Chondrocyte (in vitro differentiated cells): Measurements from ENCODE around the gene VARS2. TPM values are rescaled to one million over a fixed set of nuclear protein-coding genes. Genes with fewer than 3 reads are reported as not detected.

Experiments
- DNase-seq: peaks from one replicate; pipeline ENCODE4 v3.0.0; 2021; ENCODE audit warnings: mixed read lengths, low spot score
- H3K27ac Mint-ChIP-seq: one replicate; pipeline ENCODE4 v1.8.0; 2021; ENCODE audit warnings: mild to moderate bottlenecking, moderate library complexity, mixed read lengths; ENCODE audit not compliant: unreplicated experiment
- H3K27me3 Mint-ChIP-seq: 2 replicates; pipeline ENCODE4 v1.8.0; 2021; ENCODE audit warnings: low read depth, mixed read lengths
- H3K36me3 Mint-ChIP-seq: 2 replicates; pipeline ENCODE4 v1.8.0; 2021; ENCODE audit warnings: low read depth, mixed read lengths
- H3K4me1 Mint-ChIP-seq: 2 replicates; pipeline ENCODE4 v1.8.0; 2021; ENCODE audit warnings: low read depth, mild to moderate bottlenecking, mixed read lengths
- H3K4me3 Mint-ChIP-seq: one replicate; pipeline ENCODE4 v1.8.0; 2021; ENCODE audit warnings: mild to moderate bottlenecking, moderate library complexity, mixed read lengths; ENCODE audit not compliant: unreplicated experiment
- H3K9me3 Mint-ChIP-seq: 2 replicates; pipeline ENCODE4 v1.8.0; 2021; ENCODE audit warnings: low read depth, mixed read lengths
- CTCF ChIP-seq: fragments of 200-600 bp; sonication (generic); IDR thresholded peaks from 2 replicates; pipeline ENCODE4 v1.5.0; 2021; ENCODE audit warnings: antibody characterized with exemption, mild to moderate bottlenecking, moderate library complexity
- total RNA-seq: library from RNA; stranded (reverse); gene quantifications from 3 replicates; pipeline ENCODE4 v1.2.1, GENCODE V29; 2021

The VARS2 gene
- total RNA-seq, 1 donor from 2014 or later, result 33.1 TPM

DNA sequence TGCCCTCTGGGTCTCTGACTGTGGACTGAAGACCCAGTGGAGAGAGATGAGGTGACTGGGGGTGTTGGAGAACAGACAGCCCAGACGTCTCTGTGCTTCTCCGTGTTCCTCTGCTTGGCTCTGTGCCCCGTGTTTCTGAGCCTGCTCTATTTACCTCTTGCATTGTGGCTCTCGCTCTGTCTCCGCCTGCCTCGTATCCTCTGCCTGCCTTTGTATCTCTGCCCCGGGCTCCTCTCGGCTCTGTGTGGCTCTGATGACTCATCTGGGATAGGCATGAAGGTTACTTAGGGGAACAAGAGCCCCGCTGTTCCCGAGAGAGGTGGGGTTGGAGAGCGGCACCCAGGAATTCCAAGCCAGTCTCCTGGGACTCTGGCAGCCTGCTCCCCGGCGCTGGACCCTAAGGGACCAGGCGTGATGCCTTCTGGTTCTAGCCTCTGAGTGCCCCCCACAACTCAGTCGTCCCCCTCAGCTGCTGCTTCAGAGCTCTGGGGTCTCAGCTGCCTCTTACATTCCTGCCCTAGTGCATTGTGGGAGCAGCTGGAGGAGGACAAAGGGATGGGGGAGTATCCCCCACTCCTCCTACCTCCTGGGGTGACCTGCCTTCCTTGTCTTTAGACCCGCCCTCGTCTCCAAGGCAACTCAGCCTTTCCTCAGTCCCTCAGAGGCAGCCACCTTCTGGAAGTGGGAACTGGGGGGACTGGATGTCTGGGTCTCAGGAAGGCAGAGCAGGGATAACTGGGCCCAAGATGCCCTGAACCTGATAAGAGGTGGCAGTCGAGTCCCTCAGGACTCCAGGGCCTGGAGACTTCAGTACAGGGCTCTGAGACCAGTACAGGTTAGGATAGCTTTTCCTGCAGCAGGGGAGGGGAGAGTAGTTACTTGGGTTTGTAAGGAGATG, 27.8 kb upstream of the VARS2 start:
- no peaks in the 10 kb centered on the region for H3K9me3 Mint-ChIP-seq
- H3K27me3 Mint-ChIP-seq, result no peaks in the 10 kb centered on the region
- no peak for DNase-seq
- H3K36me3 Mint-ChIP-seq, result peaks cover 12% of the 10 kb centered on the region
- no peak for TF ChIP-seq CTCF
- peak overlapping the region; percentile 80 for H3K4me3 Mint-ChIP-seq
- H3K4me1 Mint-ChIP-seq, result peaks cover 75% of the 10 kb centered on the region
- peak overlapping the region; percentile 87 for H3K27ac Mint-ChIP-seq

DNA sequence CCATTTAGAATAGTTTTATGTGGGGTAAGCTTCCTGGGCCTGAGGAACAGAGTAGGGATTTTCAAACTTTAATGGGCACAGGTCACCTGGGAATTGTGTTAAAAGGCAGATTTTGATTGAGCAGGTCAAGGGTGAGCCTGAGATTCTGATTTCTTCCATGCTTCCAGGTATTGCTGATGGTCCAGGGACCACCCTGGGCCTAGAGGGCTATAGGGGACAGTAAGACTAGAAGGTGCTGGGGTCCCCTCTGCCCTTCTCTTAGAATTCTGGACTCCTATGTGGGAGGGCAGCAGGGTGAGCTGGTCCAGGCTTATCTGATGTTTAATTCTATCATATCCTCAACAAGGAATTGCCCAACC, 27.2 kb upstream of the VARS2 start:
- H3K4me3 Mint-ChIP-seq, result peak overlapping the region; percentile 80
- H3K9me3 Mint-ChIP-seq, result no peaks in the 10 kb centered on the region
- H3K36me3 Mint-ChIP-seq, result peaks cover 14% of the 10 kb centered on the region
- TF ChIP-seq CTCF, result no peak
- H3K4me1 Mint-ChIP-seq, result peaks cover 69% of the 10 kb centered on the region
- H3K27ac Mint-ChIP-seq, result peak overlapping the region; percentile 87
- H3K27me3 Mint-ChIP-seq, result no peaks in the 10 kb centered on the region
- DNase-seq, result no peak

GRCh38 chr6:30887901-30888815, 25.9 kb upstream of the VARS2 start:
- Mint-ChIP-seq H3K4me1 (peaks cover 56% of the 10 kb centered on the region), H3K36me3 (peaks cover 21% of the 10 kb centered on the region), H3K27me3 (no peaks in the 10 kb centered on the region), H3K9me3 (no peaks in the 10 kb centered on the region), H3K27ac (peak overlapping the region; percentile 52), H3K4me3 (peak overlapping the region; percentile 7)
- no peak for DNase-seq
- no peak for TF ChIP-seq CTCF

GRCh38 chr6:30888816-30889495, 25.1 kb upstream of the VARS2 start:
- Mint-ChIP-seq H3K36me3 (peaks cover 21% of the 10 kb centered on the region), H3K4me3 (no peak overlapping the region), H3K4me1 (peaks cover 49% of the 10 kb centered on the region), H3K27ac (peak overlapping the region; percentile 52), H3K9me3 (no peaks in the 10 kb centered on the region), H3K27me3 (no peaks in the 10 kb centered on the region)
- no peak for TF ChIP-seq CTCF
- DNase-seq, result no peak

DNA sequence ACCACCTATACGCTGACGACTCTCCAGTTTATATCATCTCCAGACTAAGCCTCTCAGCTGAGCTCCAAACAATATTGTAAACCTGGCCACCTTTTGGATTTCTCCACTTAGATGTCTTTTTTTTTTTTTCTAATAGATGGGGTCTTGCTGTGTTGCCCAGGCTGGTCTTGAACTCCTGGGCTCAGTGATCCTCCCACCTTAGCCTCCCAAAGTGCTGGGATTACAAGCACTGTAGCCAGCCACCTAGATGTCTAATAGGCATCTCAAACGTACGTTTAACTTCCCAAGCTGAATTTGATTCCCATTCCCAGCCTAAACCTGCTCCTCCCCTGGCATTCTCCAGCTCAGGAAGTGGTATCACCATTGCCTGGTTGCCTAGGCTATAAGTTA, 24.5 kb upstream of the VARS2 start:
- Mint-ChIP-seq H3K36me3 (peaks cover 24% of the 10 kb centered on the region), H3K4me1 (peaks cover 49% of the 10 kb centered on the region), H3K4me3 (no peak overlapping the region), H3K27ac (no peak overlapping the region), H3K27me3 (no peaks in the 10 kb centered on the region), H3K9me3 (no peaks in the 10 kb centered on the region)
- DNase-seq, result no peak
- no peak for TF ChIP-seq CTCF
